AG09319 (cell line): ENCODE results near the gene HEPACAM.
A peak's percentile ranks its signal among the peaks of the same experiment; 100 is the strongest.

Source experiments
- DNase-seq: peaks from one replicate; pipeline ENCODE4 v3.0.0-alpha.2; 2010; ENCODE audit warnings: low read depth; ENCODE audit errors: extremely low read depth
- TF ChIP-seq, protein P1 (sequence below): IDR thresholded peaks from 2 replicates; pipeline ENCODE4 v1.5.1; 2011; ENCODE audit warnings: low read depth, mild to moderate bottlenecking, inconsistent platforms, low read length, moderate library complexity

Gene HEPACAM

GRCh38 chr11:124918950-124919349 lies 16.9 kb downstream of the HEPACAM start, which contains the start of gene HEPN1:
HEPN1 (plus strand) TSS chr11:124919250.
- TF ChIP-seq, protein P1, sequence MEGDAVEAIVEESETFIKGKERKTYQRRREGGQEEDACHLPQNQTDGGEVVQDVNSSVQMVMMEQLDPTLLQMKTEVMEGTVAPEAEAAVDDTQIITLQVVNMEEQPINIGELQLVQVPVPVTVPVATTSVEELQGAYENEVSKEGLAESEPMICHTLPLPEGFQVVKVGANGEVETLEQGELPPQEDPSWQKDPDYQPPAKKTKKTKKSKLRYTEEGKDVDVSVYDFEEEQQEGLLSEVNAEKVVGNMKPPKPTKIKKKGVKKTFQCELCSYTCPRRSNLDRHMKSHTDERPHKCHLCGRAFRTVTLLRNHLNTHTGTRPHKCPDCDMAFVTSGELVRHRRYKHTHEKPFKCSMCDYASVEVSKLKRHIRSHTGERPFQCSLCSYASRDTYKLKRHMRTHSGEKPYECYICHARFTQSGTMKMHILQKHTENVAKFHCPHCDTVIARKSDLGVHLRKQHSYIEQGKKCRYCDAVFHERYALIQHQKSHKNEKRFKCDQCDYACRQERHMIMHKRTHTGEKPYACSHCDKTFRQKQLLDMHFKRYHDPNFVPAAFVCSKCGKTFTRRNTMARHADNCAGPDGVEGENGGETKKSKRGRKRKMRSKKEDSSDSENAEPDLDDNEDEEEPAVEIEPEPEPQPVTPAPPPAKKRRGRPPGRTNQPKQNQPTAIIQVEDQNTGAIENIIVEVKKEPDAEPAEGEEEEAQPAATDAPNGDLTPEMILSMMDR = no peak
- DNase-seq = no peak

- TF ChIP-seq, protein P1 = no peak
- DNase-seq = no peak
Observed at GRCh38 chr11:124917115-124917637, 18.7 kb downstream of the HEPACAM start.

GRCh38 chr11:124916370-124916710 lies 19.5 kb downstream of the HEPACAM start:
- TF ChIP-seq, protein P1 = no peak
- no peak for DNase-seq

- TF ChIP-seq, protein P1 = no peak
- DNase-seq = no peak
Observed at GRCh38 chr11:124915541-124916369, 20.1 kb downstream of the HEPACAM start.

DNA sequence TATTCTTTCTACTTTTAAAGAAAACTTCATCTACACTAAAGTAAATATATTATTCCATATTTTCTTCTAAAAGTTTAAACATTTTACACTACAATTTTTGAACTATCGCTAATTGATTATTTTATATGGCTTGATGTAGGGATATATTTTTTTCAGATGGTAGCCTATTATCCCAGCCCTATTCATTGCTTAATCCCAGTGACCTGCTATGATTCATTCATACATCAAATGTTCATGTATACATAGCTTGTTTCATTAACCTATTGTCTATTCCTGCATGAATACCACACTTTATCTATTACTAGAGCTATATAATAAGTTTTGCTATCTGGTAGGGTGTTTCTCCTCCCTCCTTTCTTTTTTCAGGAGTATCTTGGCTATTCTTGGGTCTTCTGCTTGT lies 33.2 kb downstream of the HEPACAM start:
- DNase-seq = no peak
- TF ChIP-seq, protein P1 = no peak

GRCh38 chr11:124900464-124900863 lies 35.4 kb downstream of the HEPACAM start:
- peak; percentile 52 for DNase-seq
- TF ChIP-seq, protein P1 = no peak

DNA sequence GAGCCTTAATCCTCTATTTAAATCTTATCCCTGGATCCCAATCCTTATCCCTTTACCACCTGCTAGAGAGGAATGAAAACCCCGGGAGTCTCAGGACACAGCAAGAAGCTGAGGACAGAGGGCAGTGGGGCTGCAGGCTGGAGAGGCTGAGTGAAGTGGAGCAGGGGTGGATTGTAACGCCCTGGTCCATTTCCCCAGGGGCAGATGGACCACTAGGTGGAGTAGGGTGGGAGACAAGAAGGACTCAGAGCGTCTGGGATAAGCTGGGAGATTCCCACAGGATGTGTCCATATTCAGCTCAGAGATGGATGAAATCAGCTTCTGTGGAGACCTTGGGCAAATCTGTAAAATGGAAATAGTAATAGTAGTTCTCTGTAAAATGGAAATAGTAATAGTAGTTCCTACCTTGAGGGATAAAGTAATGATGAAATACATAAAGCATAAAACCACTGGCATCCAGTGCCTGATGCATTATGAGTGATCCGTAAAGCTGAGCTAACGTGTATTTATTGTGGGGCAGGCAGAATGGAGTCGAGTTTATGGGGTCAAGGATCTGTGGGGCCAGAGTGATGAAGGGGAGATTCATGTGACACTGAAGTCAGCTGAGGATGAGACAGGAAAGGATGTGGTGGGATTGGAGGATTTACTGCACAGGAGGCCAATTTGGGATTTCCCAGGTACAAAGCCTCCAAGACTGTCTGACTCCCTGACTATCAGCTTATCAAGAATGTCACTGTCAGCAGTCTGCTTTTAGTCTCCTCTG lies 36.3 kb downstream of the HEPACAM start:
- no peak for DNase-seq
- TF ChIP-seq, protein P1 = no peak
